AG09319 (cell line): ENCODE data around the gene ABCB11.

Source experiments
- DNase-seq: peaks from one replicate; pipeline ENCODE4 v3.0.0-alpha.2; 2010; ENCODE audit warnings: low read depth; ENCODE audit errors: extremely low read depth
- TF ChIP-seq, protein P1 (sequence below): IDR thresholded peaks from 2 replicates; pipeline ENCODE4 v1.5.1; 2011; ENCODE audit warnings: low read depth, mild to moderate bottlenecking, inconsistent platforms, low read length, moderate library complexity

ABCB11 gene

DNA sequence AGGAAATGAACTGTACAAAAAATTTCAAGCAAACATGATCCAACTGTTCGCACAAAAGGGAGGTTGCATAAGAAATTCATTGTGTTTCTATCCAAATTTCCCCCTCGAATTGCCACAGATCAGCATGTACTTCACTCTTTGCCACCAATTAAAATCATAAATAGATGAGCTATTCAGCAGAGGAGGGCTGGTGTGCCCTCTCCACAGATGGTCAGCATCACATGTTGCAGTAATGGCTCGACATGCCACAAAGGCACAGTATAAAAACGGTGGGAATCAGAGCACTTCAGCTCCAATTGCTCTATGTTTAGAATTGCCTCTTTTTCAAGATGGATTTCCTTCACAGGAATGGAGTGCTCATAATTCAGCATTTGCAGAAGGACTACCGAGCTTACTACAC is 130.1 kb downstream of the ABCB11 start, which contains the start of gene G6PC2:
Gene G6PC2, plus strand, starts transcription at position 289 of the 400 bp plus-strand sequence. Its CDS starts 41 bp downstream, at position 330.
- TF ChIP-seq, protein P1, sequence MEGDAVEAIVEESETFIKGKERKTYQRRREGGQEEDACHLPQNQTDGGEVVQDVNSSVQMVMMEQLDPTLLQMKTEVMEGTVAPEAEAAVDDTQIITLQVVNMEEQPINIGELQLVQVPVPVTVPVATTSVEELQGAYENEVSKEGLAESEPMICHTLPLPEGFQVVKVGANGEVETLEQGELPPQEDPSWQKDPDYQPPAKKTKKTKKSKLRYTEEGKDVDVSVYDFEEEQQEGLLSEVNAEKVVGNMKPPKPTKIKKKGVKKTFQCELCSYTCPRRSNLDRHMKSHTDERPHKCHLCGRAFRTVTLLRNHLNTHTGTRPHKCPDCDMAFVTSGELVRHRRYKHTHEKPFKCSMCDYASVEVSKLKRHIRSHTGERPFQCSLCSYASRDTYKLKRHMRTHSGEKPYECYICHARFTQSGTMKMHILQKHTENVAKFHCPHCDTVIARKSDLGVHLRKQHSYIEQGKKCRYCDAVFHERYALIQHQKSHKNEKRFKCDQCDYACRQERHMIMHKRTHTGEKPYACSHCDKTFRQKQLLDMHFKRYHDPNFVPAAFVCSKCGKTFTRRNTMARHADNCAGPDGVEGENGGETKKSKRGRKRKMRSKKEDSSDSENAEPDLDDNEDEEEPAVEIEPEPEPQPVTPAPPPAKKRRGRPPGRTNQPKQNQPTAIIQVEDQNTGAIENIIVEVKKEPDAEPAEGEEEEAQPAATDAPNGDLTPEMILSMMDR = no peak
- DNase-seq = no peak

DNA sequence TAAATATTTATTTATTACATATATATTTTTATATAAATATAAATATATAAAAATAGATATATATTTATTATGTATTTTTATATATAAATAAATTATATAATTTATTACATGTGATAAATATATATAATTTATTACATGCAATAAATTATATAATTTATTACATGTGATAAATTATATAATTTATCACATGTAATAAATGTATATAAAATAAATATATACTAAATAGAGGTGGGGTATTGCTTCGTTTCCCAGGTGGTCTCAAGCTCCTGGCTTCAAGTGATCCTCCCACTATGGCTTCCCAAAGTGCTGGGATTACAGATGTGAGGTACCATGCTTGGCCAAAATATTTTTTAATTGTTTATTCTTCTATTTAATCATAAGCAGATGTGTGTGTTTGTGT is 133.7 kb downstream of the ABCB11 start:
- TF ChIP-seq, protein P1 = no peak
- DNase-seq = no peak

DNA sequence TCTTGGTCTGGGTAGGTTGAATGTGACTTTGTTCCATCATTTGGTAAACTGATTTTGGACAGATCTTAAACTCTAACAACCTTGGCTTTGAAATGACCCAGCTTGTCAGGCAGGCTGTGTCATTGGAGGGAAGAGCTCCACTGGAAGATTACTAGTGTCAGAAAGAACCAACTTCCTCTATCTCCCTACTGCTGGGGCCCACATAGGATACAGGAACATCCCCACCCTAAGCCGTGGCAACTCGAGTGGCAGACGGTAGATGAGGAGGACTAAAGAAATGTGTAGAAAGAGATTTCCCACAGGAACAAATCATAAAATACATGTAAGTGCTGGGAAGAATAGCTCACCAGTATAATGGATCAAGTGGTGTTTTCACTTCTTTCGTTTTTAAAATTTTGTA is 134.3 kb downstream of the ABCB11 start:
- TF ChIP-seq, protein P1 = no peak
- no peak for DNase-seq

DNA sequence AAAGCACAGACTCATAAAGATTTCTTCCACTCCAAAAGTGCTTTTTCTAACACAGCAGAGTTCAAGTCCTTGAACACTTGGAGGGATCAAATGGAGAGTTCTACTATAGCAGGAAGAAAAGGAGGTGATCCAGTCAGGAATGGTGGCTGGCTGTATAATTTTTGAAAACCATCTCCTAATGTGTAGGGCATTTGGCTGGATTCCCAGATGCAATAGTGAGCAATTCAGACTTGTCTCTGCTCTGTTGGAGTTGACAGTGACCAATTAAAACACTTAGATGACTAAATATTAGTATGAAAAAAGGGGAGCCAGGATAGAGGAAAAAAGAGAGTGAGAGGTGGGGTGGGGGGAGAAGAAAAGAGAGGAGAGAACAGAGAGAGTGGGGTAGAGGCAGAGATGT is 135.4 kb downstream of the ABCB11 start:
- TF ChIP-seq, protein P1 = no peak
- no peak for DNase-seq

DNA sequence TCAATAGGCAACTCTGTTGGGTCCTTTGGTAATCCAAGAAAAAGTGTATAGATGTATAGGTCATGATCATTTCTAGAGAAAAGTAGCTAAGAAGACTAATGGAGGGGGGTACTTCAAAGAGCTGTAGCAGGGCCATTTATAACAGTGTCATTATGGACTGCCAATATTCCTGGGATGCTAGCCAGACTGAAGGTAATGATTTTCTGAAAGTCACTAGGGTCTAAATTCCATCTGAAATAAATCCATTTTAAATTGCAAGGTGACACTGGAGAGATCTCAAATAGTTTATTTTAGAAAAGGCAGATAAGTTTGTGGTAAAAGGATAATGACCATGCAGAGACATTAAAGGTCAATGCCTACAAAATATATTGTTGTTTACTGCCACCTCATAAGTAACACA is 136.4 kb downstream of the ABCB11 start:
- TF ChIP-seq, protein P1 = no peak

DNA sequence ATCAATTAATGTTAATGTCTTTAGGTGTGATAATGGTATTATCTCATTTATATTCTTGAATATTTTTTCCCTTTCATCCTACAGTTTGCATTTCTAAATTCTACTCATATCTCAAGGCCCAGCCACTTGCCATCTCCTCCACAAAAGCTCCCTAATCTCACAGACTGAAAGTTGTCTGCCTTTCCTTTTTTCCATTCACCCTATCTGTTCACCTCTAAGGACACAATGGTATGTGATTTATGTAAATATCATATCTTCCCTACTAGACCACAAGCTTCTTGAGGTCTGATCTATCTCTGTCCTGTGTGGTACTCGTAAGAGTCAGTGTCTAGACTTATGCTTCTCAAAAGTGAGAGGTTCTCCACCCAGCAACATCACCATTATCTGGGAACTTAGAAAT is 137.0 kb downstream of the ABCB11 start:
- DNase-seq = no peak

More for the DNA sequence above, 136.4 kb downstream of the ABCB11 start:
- no peak for DNase-seq

DNA sequence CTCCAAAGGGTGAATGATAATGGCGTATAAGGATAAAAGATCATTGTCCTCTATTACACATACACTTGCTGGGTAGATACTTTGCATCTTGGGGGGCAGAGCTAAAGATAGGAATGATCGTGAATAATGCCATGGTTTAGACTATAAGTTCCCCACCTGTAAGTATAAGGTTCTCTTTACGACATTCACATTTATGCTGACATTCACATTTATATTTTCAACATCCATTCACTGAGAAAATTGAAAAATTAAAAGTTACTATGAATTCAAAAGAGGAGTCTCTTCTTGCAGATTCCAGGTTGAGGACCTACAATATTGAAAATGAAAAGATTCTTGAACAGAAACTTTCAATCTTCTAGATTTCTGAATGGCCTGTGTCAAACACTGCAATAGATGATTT is 138.8 kb downstream of the ABCB11 start:
- DNase-seq = no peak
- TF ChIP-seq, protein P1 = no peak

More for the DNA sequence above, 137.0 kb downstream of the ABCB11 start:
- TF ChIP-seq, protein P1 = no peak
